Cortex of kidney (tissue), 1 donor: ENCODE results near the gene MGRN1.

Experiments
- DNase-seq: peaks from one replicate; lab custom pipeline; 2025; lab: John Stamatoyannopoulos, UW

The MGRN1 gene

DNA sequence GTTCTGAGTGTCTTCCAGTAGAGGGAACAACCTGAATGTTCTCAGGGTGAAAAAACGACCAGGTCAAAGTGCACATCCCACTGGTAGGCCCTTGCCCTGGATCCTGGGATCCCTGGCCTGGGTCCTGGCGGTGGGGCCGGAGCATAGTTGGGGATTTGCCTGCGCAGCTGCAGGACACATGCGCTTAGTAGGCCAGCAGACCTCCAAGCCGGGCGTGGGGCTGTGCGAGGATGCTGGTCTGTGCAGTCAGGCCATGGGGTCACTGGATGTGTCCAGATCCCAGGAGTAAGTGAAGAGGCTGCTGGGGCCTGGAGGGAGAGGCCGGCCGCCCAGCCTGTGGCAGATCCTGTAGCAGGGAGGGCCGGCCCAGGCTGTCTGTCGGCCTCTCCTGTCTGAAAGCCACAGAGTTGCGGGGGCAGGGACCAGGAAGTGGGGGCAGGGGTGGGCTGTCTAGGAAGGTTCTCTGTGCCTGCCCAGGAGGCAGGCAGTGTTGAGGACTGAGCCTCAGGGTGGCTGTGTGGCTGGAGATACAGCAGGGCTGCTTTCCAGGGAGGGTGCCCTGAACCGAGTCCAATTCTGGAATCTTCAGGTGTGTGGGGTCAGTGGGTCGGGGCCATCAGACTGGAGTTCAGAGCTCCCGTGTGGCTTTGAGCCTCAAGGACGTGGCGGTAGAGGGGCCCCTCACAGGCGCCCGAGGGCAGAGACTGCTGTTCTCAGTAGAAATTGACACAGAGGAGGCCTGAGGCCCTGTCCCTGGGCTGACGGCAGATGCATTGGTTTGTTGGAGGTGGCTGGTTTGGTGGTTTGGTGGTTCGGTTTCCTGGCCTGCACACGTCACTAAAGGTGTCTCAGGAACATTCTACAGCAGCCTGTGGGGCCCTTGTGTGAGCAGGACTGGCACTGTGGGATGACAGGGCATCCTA is 51.5 kb downstream of the MGRN1 start:
- no peak for DNase-seq

DNA sequence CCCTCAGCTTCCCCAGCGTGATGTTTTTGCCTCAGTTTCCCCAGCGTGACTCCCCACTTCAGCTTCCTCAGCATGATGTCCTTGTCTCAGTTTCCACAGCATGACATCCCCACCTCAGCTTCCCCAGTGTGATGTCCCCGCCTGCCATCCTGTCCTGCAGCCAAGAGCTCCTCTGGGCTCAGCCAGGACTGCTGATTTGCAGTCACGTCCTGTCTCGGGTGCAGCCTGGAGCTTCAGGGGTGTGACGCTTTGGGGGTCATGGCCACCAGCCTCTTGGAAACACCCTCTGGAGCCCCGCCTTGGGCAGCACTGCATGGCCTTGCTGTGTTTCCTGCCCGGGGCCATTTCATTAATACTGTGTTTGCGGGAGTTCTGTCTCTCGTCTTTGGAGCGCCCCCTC is 52.2 kb downstream of the MGRN1 start:
- DNase-seq = no peak

DNA sequence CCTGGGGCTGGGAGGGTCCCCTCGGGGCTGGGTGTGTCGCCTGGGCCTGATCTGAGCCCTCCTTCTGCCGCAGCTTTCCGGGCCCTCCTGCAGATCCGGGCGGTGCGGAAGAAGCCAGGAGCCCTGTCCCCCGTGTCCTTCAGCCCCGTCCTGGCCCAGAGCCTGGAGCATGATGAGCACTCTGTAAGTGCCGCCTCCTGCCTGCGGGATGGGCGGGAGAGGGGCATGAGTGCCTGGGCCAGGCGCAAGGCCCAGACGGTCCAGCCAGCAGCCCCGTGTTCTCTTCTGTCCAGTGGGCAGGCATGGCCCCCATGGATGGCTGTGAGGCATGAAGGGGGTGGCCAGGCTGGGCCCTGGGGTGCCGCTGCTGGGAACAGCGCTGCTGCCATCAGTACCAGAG is 52.8 kb downstream of the MGRN1 start:
- DNase-seq = no peak

DNA sequence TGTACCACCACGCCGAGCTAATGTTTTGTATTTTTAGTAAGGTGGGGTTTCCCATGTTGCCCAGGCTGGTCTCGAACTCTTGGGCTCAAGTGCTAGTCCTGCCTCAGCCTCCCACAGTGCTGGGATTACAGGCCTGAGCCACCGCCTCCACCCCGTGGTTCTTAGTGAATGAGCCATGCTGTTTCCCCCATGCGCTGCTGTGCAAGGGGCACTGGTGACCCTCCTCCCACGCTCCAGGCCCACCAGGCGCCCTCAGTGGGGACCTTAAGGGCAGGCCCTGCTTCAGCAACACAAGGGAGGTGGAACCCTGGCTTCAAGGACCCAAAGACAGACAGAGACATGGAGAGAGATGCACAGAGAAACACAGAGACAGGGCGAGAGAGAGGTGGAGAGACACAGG is 53.4 kb downstream of the MGRN1 start:
- no peak for DNase-seq

DNA sequence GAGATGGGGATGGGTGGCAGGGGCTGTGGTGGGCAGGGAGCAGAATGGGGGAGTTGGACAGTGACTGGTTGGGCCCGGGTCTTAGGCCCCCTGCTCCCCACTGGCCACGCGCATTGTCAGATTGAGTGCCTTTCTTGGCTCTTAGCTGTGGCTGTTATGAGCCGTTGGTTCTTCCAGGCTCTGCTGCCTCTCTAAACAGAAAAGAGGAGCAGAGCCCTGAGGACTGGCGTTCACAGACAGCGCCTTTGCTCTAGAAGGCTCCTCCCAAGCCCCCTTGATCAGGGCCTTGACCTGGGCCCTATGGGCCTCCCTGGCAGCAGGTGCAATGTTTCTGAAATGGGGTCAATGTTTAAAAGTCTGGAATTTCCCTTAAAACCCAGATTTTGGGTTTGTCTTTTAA is 54.0 kb downstream of the MGRN1 start:
- DNase-seq = no peak

DNA sequence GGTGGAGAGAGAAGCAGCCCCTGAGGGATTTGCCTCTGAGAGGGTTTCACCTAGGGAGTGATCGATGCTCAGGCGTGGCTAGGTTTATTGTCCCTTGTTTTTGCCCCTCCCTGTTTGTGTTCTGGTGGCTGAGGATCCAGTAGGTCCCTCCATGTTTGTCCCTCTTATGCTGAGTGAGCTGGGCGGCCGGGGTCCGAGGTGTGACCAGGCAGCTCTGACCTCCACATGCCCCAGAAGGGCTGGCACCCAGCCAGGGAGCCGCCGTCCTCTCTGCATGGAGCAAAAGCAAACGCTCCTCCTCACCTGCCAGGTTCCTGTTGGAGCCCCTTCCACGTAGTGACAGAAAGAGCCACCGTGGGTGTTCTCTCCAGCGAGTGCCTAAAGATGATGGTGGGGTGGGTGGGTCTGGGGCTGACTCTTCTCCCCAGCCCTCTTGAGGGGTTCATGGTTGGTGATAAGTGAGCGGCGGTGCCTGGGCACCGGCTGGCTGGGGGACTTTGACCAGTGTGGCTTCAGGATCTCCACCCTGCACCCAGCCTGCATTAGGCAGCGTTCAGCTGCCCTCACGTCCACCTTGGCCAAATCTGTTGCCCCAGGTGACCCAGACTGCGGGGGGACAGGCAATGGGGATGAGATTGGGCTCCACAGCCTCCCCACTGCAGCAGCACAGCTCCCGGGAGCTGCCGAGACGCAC is 54.7 kb downstream of the MGRN1 start:
- no peak for DNase-seq

DNA sequence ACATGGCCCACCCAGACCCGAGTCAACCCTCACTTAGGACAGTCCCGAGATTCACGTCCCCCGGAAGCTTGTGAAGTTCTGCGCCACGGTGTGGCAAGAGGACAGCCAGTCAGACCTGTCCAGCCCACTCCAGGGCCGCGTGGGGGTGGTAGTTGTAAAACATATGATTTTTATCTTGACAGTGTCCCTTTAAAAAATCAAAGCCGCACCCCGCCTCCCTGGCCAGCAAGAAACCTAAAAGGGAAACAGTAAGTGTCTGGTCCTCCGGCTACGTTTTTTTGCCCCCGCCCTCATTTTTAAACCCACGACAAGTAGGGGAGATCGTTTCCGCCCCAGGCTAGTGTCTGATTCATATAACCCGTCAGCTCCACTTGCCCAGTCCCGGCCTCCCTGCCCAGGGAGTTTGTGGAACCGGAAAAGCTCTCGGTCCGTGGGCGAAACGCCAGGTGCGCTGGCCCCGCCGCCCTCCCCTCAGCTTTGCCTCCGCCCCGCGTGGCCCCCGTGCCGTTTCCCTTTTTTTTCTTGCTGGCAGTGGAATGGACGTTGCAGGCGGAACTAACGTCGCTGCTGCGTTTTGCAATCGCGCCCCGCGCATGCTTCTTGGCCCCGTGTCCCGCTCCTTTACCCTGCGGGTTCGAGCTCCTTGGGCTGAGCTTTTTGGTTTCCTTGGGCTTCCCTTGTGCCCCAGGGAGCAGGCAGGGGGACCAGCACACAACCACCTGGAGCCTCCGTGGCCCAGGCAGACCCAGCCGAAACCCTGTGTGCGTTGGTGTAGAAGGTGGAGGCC is 55.4 kb downstream of the MGRN1 start:
- DNase-seq = no peak

DNA sequence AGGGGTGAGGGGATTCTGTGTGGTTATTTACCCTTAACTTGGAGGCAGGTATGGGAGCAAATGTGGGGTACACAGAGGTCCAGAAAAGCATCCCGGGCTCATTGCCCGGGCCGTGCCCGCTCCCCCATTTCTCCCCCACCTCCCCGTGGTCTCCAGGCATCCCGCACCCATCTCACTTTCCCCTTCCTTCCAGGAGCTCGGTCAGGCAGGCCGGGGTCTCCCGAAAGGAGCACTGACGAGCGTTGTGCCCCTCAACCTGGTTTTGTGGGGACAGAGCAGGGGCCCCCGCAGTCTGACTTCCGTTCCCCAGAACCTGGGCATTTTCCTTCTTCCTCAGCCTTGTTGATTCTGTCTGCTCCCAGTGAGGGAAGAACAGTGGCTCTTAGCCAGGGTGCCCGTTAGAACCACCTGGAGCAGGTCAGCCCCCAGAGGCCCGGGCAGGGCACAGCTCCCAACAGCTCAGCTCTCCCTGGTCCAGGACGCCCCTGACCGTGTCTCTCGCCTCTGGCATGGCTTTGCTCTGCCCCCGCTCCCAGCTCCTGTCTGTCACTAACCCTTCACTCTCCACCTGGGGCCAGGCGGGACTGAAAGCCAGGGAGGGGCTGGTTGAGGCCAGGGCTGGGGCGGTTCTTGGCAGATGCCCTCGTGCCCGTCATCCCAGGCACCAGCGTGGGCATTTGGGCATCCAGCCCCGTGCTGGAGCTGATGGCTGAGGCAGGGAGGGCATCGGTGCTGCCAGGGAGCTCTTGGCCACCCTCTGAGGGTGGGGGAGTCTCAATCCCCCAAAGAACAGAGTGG is 56.2 kb downstream of the MGRN1 start:
- no peak for DNase-seq

DNA sequence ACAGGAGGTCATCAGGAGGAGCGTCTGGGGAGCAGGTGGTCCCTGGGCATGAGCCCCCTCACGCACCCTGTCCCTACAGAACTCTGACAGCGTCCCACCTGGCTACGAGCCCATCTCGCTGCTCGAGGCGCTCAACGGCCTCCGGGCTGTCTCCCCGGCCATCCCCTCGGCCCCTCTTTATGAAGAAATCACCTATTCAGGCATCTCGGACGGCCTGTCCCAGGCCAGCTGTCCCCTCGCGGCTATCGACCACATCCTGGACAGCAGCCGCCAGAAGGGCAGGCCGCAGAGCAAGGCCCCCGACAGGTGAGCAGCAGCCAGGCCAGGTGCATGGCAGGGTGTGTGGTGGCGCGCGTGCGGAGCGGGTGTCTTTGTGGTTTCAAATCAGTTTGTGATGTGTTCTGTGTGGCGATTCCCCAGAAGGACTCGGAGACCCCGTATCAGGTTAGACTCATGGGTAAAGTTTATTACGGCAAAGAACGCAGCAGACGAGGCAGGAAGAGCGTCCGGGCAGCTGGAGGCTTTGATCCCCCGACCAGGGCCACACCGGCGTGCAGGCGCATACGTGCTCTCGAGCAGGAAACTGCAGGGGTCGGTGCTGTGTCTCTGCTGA is 57.0 kb downstream of the MGRN1 start:
- no peak for DNase-seq

DNA sequence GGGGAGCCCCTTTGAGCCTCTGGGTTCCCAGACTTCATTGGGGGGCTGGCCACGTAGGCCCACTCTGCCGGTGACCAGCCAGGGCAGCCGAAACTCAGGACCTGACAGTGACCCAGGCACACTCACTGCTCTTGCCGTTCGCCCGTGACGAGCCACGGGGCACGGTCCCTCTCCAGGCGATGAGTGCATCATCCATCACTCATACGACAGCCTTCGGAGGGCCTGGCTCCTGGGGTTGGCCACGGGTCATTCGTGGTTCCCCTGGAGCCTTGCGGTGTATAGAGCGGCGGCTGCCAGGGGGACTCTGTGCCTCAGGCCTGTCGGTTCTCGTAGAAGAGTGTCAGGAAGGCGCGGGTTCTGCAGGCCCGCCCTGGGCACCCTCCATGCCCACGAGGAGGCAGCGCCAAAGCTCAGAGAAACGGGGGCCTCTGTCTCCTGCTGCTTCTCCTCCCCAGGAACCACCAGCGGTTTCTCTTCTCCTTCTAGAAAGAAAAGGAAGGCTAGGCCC is 57.5 kb downstream of the MGRN1 start:
- no peak for DNase-seq

DNA sequence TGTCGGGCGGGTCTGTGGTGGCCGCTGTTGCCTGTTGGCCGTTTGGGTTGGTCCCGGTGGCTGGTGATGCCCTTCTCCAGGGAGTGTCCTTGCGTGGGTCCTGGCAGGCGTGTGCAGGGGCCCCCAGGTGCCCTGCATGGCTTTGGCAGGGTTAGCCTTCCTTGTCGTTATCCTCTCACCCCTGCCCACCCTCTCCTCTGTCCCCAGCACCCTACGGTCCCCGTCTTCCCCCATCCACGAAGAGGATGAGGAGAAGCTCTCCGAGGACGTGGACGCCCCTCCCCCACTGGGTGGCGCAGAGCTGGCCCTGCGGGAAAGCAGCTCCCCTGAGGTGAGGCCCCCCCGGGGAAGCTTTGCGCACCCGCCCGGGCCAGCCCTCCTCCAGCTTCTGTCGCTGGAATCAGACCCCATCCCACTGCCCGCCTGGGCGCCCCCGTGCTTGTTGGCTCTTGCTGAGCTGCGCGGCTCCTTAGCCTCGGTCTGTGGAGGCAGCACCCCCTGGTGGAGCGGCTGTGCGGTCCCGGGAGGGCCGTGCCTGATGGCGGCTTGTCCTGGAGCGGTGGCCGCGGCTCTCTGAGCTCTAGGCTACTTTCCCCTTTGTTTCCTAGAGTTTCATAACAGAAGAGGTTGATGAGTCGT is 58.1 kb downstream of the MGRN1 start:
- DNase-seq = no peak

DNA sequence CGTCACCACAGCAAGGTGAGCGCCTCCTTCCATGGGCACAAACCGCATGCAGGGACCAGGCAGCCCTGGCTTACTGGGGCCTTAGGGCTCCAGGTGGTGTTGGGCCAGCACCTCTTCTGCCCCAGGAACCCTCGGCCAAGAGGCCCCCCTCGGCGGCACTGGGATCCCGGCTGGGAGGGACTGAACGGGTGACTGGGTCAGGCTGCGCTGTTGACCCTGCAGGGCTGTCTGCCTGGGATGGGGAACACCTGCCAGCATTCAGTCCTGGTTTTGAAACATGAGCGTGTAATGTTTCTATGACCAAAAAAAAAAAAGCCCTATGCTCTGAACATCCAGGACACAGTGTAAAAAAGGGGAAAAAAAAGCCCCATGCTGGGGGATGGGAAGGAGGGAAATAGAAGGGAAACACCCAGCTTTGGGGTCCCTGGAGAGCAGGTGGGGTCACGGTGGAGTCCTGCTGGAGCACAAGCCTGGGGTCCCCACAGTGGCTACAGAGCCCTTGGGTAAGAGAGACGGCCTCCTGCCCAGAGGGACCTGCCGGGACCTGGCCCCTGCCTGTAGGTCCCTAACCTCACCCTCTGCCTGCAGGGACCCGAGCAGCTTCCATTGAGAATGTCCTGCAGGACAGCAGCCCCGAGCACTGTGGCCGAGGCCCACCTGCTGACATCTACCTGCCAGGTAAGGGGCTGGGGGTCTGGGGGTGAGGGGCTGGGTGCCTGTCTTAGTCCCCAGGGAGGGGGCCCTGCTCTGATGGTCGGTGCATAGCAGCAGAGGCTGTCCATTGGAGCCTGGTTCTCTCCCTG is 58.8 kb downstream of the MGRN1 start:
- DNase-seq = no peak

DNA sequence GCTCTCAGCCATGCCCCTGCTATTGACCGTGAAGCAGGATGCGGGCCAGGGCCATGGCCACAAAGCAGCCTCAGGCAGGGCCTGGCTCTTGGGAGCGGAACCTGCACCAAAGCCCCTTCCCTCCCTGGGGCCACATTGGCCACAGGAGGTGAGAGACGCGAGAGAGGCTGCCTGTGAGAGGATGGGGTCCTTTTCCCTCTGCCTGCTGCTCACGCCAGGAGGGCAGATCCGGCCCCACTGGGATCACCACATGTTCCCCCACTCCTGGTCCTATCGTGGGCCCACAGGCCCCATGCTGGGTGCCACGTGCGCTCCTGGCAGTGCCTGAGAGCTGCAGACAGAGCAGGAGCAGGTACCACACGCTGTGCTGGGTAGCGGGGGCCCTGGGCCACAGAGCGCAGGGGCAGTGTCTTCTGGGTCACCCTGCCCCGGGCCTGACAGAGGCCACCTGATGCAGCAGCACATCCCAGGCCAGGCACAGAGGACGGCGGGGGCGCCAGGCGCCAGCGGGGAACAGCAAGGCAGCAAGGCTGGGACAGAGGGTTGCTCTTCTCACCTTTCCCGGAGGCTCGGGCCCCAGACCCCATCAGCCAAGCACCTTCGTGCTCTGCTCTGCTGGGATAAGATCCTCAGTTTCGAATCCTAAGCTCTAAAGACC is 59.6 kb downstream of the MGRN1 start:
- no peak for DNase-seq

DNA sequence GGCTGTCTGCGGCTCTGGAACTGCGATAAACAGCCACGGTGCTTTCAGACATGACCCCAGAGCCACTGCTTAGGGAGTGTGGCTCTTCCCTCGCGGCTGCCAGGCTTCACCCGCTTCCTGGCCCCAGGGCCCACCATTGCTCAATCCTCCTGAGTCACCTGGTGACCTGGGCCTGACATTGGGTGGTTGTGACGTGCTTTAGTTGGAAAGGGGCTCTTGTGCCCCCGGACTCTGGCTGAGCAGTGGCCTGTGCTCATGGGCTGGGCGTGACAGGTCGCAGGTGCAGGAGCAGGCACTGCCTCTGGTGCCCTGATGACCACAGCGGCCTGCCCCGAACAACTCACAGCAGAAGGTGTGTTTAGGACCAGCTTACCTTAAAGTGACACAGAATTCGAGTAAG is 60.1 kb downstream of the MGRN1 start:
- no peak for DNase-seq

DNA sequence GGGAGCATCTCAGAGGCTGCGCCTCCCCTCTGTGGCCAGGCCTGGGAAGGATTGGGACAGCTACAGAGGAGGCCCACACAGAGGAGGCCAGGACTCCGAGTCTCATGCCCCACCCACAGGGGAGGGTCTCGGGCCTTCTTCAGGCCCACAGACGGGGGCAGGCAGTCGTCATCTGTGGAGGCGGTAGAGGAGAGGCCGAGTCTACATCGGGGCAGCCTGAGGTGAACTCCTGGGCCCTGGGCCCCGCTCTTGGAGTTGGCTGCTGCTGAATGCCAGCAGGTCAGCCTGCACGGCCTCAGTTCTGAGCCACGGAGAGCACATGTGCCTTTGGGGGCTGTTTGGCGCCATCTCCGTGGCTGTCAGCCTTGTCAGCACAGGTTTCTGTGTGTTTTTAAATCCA is 60.7 kb downstream of the MGRN1 start:
- no peak for DNase-seq

DNA sequence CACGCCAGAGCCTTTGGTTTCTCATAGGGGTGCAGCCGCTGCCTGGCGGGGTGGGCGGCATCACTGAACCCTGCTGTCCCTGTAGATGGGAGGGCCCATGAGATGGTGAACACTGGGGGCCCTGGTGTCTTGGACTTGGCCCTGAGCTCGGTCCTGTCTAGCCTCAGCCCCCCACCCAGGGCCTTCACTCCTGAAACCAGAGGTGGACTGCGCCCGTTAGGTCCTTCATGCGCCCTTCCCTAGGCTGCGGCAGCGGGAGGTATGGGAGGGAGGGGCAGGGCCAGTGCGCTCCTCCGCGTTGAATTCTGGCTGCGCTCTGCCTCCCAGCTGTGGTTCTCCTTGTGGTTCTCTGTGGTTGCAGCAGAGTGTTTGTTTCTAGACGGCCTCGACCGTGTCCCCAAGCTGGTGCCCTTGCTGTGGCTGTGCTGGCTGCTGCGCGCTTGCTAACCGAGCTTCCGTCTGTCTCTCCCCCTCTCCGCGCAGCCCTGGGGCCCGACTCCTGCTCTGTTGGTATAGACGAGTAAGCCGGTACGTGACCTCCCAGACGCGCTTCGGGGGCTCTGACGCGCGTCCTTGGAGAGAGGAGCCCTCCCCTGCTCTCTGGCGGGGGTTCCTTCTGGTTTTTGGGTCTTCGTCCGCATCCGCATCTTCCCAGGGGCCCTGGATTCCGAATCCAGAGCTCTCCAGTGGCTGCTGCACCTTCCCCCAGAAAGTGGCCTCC is 61.3 kb downstream of the MGRN1 start:
- DNase-seq = no peak

DNA sequence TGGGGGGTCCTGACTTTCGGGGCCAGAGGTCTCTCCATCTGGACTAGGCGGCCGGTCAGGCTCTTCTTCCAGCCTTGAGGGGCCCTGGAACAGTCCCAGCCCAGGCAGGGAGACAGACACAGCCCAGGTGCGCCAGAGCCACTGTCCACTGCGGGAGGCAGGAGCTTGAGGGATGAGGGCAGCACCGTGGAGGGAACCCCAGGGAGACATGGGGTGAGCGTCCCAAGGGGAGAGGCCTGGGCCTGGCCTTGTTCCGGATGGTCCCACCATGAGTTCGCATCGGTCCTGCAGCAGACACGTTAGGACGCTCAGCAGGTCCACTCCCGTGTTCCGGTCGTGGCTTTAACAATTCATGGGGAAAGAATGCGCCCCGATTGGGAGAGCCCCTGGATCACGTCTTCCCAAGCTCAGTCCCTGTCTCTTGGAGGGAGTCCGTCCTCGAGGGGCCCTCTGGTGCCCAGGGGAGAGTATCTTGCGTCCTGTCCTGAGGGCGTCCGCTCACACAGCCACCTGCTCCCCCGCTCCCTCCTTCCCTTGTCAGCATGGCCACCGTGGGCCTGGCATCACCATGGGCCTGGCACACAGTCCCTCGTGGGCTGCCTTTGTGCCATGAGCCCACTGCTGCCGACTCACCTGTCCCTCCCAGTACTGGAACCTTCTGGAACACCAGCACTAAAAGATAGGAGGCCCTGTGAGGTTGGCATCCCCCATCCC is 62.0 kb downstream of the MGRN1 start:
- DNase-seq = no peak

DNA sequence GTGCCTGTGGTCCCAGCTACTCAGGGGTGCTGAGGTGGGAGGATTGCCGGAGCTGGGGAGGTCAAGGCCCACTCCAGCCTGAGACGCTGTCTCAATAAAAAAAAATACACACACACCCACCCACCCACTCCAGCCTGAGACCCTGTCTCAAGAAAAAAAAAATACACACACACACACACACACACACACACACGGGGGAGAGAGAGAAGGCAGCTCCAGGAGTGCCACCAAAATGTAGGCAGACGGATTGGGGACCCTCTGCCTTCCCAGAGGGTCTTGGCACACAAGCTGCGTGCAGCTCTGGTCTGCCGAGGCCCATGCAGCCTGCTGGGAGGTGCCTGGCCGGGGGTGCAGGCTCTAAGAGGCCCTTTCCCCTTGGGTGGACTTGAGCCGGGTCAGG is 62.8 kb downstream of the MGRN1 start:
- DNase-seq = no peak
